ENCODE data around the gene GJB1.

DNA sequence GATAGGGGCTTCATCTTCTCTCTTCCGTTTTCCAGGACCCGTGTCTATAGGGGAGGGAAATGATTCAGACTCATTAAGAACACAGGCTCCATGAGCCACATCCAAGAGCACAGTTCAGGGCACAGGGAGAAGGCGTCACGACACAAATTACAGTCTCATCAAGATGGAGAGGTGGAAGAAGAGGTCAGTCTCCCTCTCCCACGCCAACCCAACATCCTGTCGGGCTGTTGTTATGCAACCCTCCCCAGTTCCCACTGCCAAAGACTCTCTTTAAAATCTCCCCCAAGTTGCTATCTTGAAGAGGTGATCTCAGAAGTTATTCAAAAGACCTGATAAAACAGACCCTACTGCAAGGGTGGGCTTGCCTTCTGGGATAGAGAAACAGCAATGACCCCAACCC lies 18.3 kb downstream of the GJB1 start:
- no peak for TF ChIP-seq EZH2 (IDR thresholded peaks at IDR 0.05; ENCODE audit: low read length)
- TF ChIP-seq, protein P1, sequence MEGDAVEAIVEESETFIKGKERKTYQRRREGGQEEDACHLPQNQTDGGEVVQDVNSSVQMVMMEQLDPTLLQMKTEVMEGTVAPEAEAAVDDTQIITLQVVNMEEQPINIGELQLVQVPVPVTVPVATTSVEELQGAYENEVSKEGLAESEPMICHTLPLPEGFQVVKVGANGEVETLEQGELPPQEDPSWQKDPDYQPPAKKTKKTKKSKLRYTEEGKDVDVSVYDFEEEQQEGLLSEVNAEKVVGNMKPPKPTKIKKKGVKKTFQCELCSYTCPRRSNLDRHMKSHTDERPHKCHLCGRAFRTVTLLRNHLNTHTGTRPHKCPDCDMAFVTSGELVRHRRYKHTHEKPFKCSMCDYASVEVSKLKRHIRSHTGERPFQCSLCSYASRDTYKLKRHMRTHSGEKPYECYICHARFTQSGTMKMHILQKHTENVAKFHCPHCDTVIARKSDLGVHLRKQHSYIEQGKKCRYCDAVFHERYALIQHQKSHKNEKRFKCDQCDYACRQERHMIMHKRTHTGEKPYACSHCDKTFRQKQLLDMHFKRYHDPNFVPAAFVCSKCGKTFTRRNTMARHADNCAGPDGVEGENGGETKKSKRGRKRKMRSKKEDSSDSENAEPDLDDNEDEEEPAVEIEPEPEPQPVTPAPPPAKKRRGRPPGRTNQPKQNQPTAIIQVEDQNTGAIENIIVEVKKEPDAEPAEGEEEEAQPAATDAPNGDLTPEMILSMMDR (optimal IDR thresholded peaks at IDR 0.05 in 1 of 3, IDR thresholded peaks at IDR 0.05 in 1 of 3, conservative IDR thresholded peaks at IDR 0.05 in 1 of 3; ENCODE audit: extremely low read depth in 1 of 3, insufficient read depth in 2 of 3, low read length in 3 of 3), result no peak
